K562 (cell line): Measurements from ENCODE around the gene GNAT3. TPM values are rescaled to one million over a fixed set of nuclear protein-coding genes. Genes with fewer than 3 reads are reported as not detected.

Experiments
- ATAC-seq: fragments of 200-7000 bp; cut with Tn5 transposase; 3 replicates; pipeline ENCODE4 v1.9.1; 2020; ENCODE audit warnings: moderate library complexity
- BruUV-seq: library from RNA; stranded (reverse); fragments of 400-500 nt; replicated peaks from 2 replicates; lab custom pipeline; 2021; lab: Mats Ljungman, UMichigan
- CTCF ChIA-PET: fragments of 300-600 bp; formaldehyde crosslinking; extraction: SDS; loops from one replicate; lab custom pipeline; 2021; ENCODE audit warnings: low intra/inter-chr PET ratio; lab: Yijun Ruan, JAX
- POLR2A ChIA-PET: fragments of 300-600, 350-650 bp; sonication (Branson Sonifier 250); formaldehyde crosslinking; extraction: SDS; loops from one replicate; lab custom pipeline; 2021; ENCODE audit warnings: antibody characterized with exemption, inconsistent platforms; lab: Yijun Ruan, JAX
- DNase-seq, 4 experiments: peaks; one replicate each; pipeline versions ENCODE4 v3.0.0 to v3.0.0-alpha.2; 2011 to 2018; ENCODE audit warnings: low spot score in 3 of 4, mixed read lengths in 3 of 4; ENCODE audit errors: extremely low read depth in 1 of 4
- FAIRE-seq: peaks from 2 replicates; lab custom pipeline; 2011; peaks lifted over from hg19 to GRCh38; lab: Jason Lieb, UNC
- H2AFZ ChIP-seq: 2 replicates; pipeline ENCODE4 v1.6.0; 2011; ENCODE audit warnings: low read depth, low read length, control low read depth, inconsistent platforms
- H3K27ac ChIP-seq: fragments of 200-600 bp; 3 replicates; pipeline ENCODE4 v1.8.0; 2011; ENCODE audit warnings: low read depth, mild to moderate bottlenecking, control low read depth, inconsistent platforms, low read length, moderate library complexity, mixed read lengths; ENCODE audit errors: extremely low read depth
- H3K27me3 ChIP-seq, 2 experiments: fragments of 300-600 bp in 1 of 2; 2 replicates in 1 of 2; 3 replicates in 1 of 2; pipeline versions ENCODE4 v1.6.0 to v1.8.0; 2011; ENCODE audit warnings: inconsistent platforms in 2 of 2, low read length in 2 of 2, mild to moderate bottlenecking in 1 of 2, mixed read lengths in 1 of 2, moderate library complexity in 1 of 2; ENCODE audit not compliant: control insufficient read depth in 2 of 2, insufficient read depth in 2 of 2
- H3K36me3 ChIP-seq: fragments of 300-600 bp; 3 replicates; pipeline ENCODE4 v1.8.0; 2011; ENCODE audit warnings: mild to moderate bottlenecking, low read length, inconsistent platforms; ENCODE audit not compliant: control insufficient read depth, insufficient read depth
- H3K4me1 ChIP-seq, 2 experiments: fragments of 200-600 bp in 1 of 2; replicated peaks in 1 of 2; 2 replicates in 1 of 2; 3 replicates in 1 of 2; pipeline versions ENCODE4 v1.5.1 to v1.8.0; 2011; ENCODE audit warnings: inconsistent platforms in 2 of 2, low read length in 2 of 2, mild to moderate bottlenecking in 1 of 2, mixed read lengths in 1 of 2, moderate library complexity in 1 of 2; ENCODE audit not compliant: control insufficient read depth in 2 of 2, insufficient read depth in 2 of 2
- H3K4me2 ChIP-seq: 2 replicates; pipeline ENCODE4 v1.6.1; 2011; ENCODE audit warnings: low read length, control low read depth, inconsistent platforms, mixed read lengths; ENCODE audit not compliant: insufficient read depth
- H3K4me3 ChIP-seq: fragments of 200-600 bp; sonication (generic), shearing (Covaris generic); 2 replicates; pipeline ENCODE4 v1.5.1; 2016; ENCODE audit warnings: control low read depth, inconsistent platforms
- H3K79me2 ChIP-seq: fragments of 200-600 bp; 3 replicates; pipeline ENCODE4 v1.8.0; 2011; ENCODE audit warnings: low read length, inconsistent platforms; ENCODE audit not compliant: control insufficient read depth, insufficient read depth
- H3K9ac ChIP-seq, 2 experiments: 2 replicates each; pipeline versions ENCODE4 v1.6.0 to v1.6.1; 2011; ENCODE audit warnings: low read depth in 2 of 2, low read length in 2 of 2, control low read depth in 1 of 2, inconsistent platforms in 1 of 2, mild to moderate bottlenecking in 1 of 2, mixed read lengths in 1 of 2; ENCODE audit not compliant: insufficient read depth in 1 of 2
- H3K9me1 ChIP-seq: one replicate; pipeline ENCODE4 v1.6.0; 2011; ENCODE audit warnings: inconsistent platforms, mild to moderate bottlenecking, low read length, moderate library complexity; ENCODE audit not compliant: control insufficient read depth, insufficient read depth
- H3K9me3 ChIP-seq: replicated peaks from 2 replicates; pipeline ENCODE4 v1.5.1; 2011; ENCODE audit warnings: low read depth, low read length, inconsistent platforms; ENCODE audit not compliant: control insufficient read depth, insufficient read depth
- H4K20me1 ChIP-seq: replicated peaks from 2 replicates; pipeline ENCODE4 v1.6.1; 2011; ENCODE audit warnings: low read length, inconsistent platforms, mixed read lengths; ENCODE audit not compliant: control insufficient read depth, insufficient read depth
- BRD9 ChIP-seq: fragments of 450-650 bp; IDR thresholded peaks from 2 replicates; pipeline ENCODE4 v1.6.1; 2018; ENCODE audit warnings: low read depth; ENCODE audit not compliant: partially characterized antibody
- ELF4 ChIP-seq: fragments of 450-650 bp; formaldehyde crosslinking; IDR thresholded peaks from 2 replicates; pipeline ENCODE4 v1.4.0; 2022; ENCODE audit warnings: missing genetic modification characterization
- EP300 ChIP-seq: IDR thresholded peaks from 2 replicates; pipeline ENCODE4 v1.6.1; 2012; ENCODE audit warnings: low read length, improper control_type of control experiment
- FOXJ3 ChIP-seq: sonication (generic); formaldehyde crosslinking; IDR thresholded peaks from 2 replicates; pipeline ENCODE4 v1.4.0; 2020; ENCODE audit warnings: mild to moderate bottlenecking, missing genetic modification reagents
- JUND ChIP-seq, 2 experiments: IDR thresholded peaks; 2 replicates in 1 of 2; 3 replicates in 1 of 2; pipeline ENCODE4 v1.6.1; 2011; ENCODE audit warnings: borderline replicate concordance in 2 of 2, low read depth in 2 of 2, low read length in 2 of 2, improper control_type of control experiment in 1 of 2, missing biosample characterization in 1 of 2, missing genetic modification characterization in 1 of 2, missing genetic modification reagents in 1 of 2
- LCOR ChIP-seq: sonication (generic); formaldehyde crosslinking; IDR thresholded peaks from 2 replicates; pipeline ENCODE4 v1.8.0; 2022; ENCODE audit warnings: mild to moderate bottlenecking, missing genetic modification reagents
- NFRKB ChIP-seq: fragments of 450-650 bp; IDR thresholded peaks from 2 replicates; pipeline ENCODE4 v1.6.1; 2016; ENCODE audit warnings: low read depth
- OTX1 ChIP-seq: fragments of 450-650 bp; formaldehyde crosslinking; IDR thresholded peaks from 2 replicates; pipeline ENCODE4 v1.4.0; 2022; ENCODE audit warnings: mild to moderate bottlenecking
- STAT5A ChIP-seq: IDR thresholded peaks from 2 replicates; pipeline ENCODE4 v1.6.1; 2012; ENCODE audit warnings: low read length, inconsistent platforms, borderline replicate concordance
- TCF7 ChIP-seq: sonication (generic); IDR thresholded peaks from 2 replicates; pipeline ENCODE4 v1.6.1; 2016; ENCODE audit warnings: antibody characterized with exemption, borderline replicate concordance
- U2AF1 ChIP-seq: fragments of 200-400 bp; formaldehyde crosslinking; optimal IDR thresholded peaks from 2 replicates; pipeline ENCODE3; 2017; ENCODE audit warnings: mild to moderate bottlenecking, low read depth, low read length, moderate library complexity
- XRCC5 ChIP-seq: fragments of 200-400 bp; formaldehyde crosslinking; IDR thresholded peaks from 2 replicates; pipeline ENCODE4 v1.6.1; 2017; ENCODE audit warnings: low read depth, mild to moderate bottlenecking, low read length
- ZFP1 ChIP-seq: fragments of 450-650 bp; formaldehyde crosslinking; IDR thresholded peaks from 2 replicates; pipeline ENCODE4 v1.4.0; 2020; ENCODE audit warnings: mild to moderate bottlenecking, mixed read lengths
- ZNF77 ChIP-seq: fragments of 250-450 bp; sonication (Bioruptor Pico); IDR thresholded peaks from 2 replicates; pipeline ENCODE4 v1.5.0; 2020
- in situ Hi-C: fragments of 300-500 bp; cut with MboI; formaldehyde crosslinking; loops from 4 replicates; pipeline ENCODE4 v1.15.0; 2018; ENCODE audit warnings: inconsistent platforms, mixed read lengths
- intact Hi-C: fragments of 100-400 bp; cut with micrococcal nuclease; formaldehyde crosslinking; loops from 2 replicates; pipeline ENCODE4 v1.14.2; 2022
- polyA plus RNA-seq, 8 experiments: library from polyadenylated mRNA; depleted of rRNA in 4 of 8; stranded (reverse) in 5 of 8; unstranded in 3 of 8; fragments of >200 nt; fragmentation: Nextera tagmentation in 2 of 8; fragmentation: Illumina TruSeq in 1 of 8; extraction: Ambion mirVana in 2 of 8; extraction: Trizol in 1 of 8; gene quantifications; 2 replicates each; pipeline versions ENCODE4 v1.2.1 to v1.2.3, GENCODE V29; 2011 to 2014; ENCODE audit warnings: inconsistent platforms in 1 of 8, missing spikeins in 1 of 8
- total RNA-seq, 7 experiments: library from RNA; depleted of rRNA in 6 of 7; stranded (reverse); fragments of >200 nt in 6 of 7; fragmentation: Illumina TruSeq in 2 of 7; extraction: Trizol in 2 of 7; gene quantifications; 2 replicates each; pipeline versions ENCODE4 v1.2.1 to v1.2.3, GENCODE V29; 2011 to 2021; ENCODE audit warnings: low replicate concordance in 1 of 7
- TF ChIP-seq, protein P1 (sequence below): conservative IDR thresholded peaks from 2 replicates; pipeline ENCODE4 v1.6.1; 2011; ENCODE audit warnings: low read depth, mild to moderate bottlenecking, low read length; ENCODE audit not compliant: control insufficient read depth

Gene GNAT3
- total and polyA plus RNA-seq, 9 of the 15 experiments (the other 6 are each of a cell fraction or from before 2014, with no cell fraction given) = not detected

DNA sequence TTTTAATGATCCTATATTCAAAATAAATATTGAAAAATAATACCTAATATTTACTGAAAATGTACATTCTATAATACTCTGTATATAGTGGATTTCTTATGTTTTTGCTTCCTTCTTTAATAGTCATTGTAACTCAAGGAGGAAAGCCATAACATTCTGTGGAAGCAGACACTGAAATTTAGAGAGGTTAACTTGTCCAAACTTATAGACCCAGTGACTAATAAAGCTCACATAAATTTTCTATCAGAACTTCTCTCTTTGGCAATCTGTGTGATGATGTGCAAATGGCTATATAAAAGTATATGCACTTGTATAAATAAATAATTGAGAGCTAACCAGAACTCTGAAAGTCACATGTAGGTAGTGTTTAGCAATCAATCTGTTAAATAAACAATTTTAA is 26.1 kb downstream of the GNAT3 start:
- Histone ChIP-seq H3K9me3 (no peaks in the 10 kb centered on the region), H3K4me3 (no peak overlapping the region), H4K20me1 (no peaks in the 10 kb centered on the region), H3K4me1 (no peaks in the 10 kb centered on the region), H3K9me1 (no peaks in the 10 kb centered on the region), H3K4me2 (no peak overlapping the region), H3K79me2 (no peaks in the 10 kb centered on the region), H3K27me3 (no peaks in the 10 kb centered on the region), H2AFZ (no peak overlapping the region), H3K36me3 (no peaks in the 10 kb centered on the region), H3K9ac (no peak overlapping the region), H3K27ac (no peak overlapping the region)
- no TSS peak for BruUV-seq
- TF ChIP-seq, protein P1, sequence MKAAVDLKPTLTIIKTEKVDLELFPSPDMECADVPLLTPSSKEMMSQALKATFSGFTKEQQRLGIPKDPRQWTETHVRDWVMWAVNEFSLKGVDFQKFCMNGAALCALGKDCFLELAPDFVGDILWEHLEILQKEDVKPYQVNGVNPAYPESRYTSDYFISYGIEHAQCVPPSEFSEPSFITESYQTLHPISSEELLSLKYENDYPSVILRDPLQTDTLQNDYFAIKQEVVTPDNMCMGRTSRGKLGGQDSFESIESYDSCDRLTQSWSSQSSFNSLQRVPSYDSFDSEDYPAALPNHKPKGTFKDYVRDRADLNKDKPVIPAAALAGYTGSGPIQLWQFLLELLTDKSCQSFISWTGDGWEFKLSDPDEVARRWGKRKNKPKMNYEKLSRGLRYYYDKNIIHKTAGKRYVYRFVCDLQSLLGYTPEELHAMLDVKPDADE = no peak
- TF ChIP-seq FOXJ3 (CRISPR knock-in tag) (no peak), STAT5A (no peak), U2AF1 (no peak), BRD9 (no peak), JUND (IDR thresholded peaks at IDR 0.05; ENCODE audit: borderline replicate concordance, low read depth, low read length) (no peak), JUND (tag; IDR thresholded peaks at IDR 0.05; ENCODE audit: borderline replicate concordance, low read depth, low read length) (no peak), OTX1 (CRISPR knock-in tag) (no peak), NFRKB (no peak), ZNF77 (CRISPR knock-in tag) (no peak), ZFP1 (CRISPR knock-in tag) (no peak), TCF7 (no peak), EP300 (no peak), XRCC5 (no peak), ELF4 (CRISPR knock-in tag) (no peak), LCOR (CRISPR knock-in tag) (no peak)
- in situ Hi-C loops (no loop called here), intact Hi-C loops (no loop called here)
- DNase-seq (no peak), FAIRE-seq (no peak), ATAC-seq (no peak)
- CTCF ChIA-PET = no interaction called here
- POLR2A ChIA-PET = no interaction called here
